C4-2B (cell line): ENCODE data around the gene BANF1.
A peak's percentile ranks its signal among the peaks of the same experiment; 100 is the strongest.

ENCODE experiments used
- H3K27ac ChIP-seq: fragments of 450-650 bp; 2 replicates; pipeline ENCODE4 v1.5.1; 2017
- ZFX ChIP-seq: fragments of 450-650 bp; IDR thresholded peaks from 2 replicates; pipeline ENCODE4 v1.6.1; 2017
- TF ChIP-seq, protein P1 (sequence below): fragments of 450-650 bp; conservative IDR thresholded peaks from 2 replicates; pipeline ENCODE4 v1.5.1; 2017; ENCODE audit warnings: mild to moderate bottlenecking

Gene BANF1, protein sequence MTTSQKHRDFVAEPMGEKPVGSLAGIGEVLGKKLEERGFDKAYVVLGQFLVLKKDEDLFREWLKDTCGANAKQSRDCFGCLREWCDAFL

GRCh38 chr11:66001942-66002647 lies at the start of gene BANF1, which contains the start of gene EIF1AD:
BANF1 (plus strand) TSS chr11:66002503; CDS start chr11:66003251, 748 bp downstream.
EIF1AD (minus strand) TSS chr11:66002157; CDS start chr11:66000389, 1,768 bp downstream.
- TF ChIP-seq ZFX = peak; percentile 73; the same call in 1 of the 2 replicates
- TF ChIP-seq, protein P1, sequence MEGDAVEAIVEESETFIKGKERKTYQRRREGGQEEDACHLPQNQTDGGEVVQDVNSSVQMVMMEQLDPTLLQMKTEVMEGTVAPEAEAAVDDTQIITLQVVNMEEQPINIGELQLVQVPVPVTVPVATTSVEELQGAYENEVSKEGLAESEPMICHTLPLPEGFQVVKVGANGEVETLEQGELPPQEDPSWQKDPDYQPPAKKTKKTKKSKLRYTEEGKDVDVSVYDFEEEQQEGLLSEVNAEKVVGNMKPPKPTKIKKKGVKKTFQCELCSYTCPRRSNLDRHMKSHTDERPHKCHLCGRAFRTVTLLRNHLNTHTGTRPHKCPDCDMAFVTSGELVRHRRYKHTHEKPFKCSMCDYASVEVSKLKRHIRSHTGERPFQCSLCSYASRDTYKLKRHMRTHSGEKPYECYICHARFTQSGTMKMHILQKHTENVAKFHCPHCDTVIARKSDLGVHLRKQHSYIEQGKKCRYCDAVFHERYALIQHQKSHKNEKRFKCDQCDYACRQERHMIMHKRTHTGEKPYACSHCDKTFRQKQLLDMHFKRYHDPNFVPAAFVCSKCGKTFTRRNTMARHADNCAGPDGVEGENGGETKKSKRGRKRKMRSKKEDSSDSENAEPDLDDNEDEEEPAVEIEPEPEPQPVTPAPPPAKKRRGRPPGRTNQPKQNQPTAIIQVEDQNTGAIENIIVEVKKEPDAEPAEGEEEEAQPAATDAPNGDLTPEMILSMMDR = no peak
- H3K27ac ChIP-seq = peak within 1 kb of the TSS; percentile 84

GRCh38 chr11:65953471-65953870 lies 48.8 kb upstream of the BANF1 start:
- TF ChIP-seq, protein P1 = no peak
- TF ChIP-seq ZFX = no peak
- H3K27ac ChIP-seq = no peak overlapping the region

GRCh38 chr11:65954771-65955170 lies 47.5 kb upstream of the BANF1 start:
- TF ChIP-seq, protein P1 = no peak

GRCh38 chr11:65958291-65958690 lies 44.0 kb upstream of the BANF1 start:
- no peak overlapping the region for H3K27ac ChIP-seq
- TF ChIP-seq ZFX = no peak
- TF ChIP-seq, protein P1 = no peak

More at GRCh38 chr11:65954771-65955170, 47.5 kb upstream of the BANF1 start:
- H3K27ac ChIP-seq = no peak overlapping the region

DNA sequence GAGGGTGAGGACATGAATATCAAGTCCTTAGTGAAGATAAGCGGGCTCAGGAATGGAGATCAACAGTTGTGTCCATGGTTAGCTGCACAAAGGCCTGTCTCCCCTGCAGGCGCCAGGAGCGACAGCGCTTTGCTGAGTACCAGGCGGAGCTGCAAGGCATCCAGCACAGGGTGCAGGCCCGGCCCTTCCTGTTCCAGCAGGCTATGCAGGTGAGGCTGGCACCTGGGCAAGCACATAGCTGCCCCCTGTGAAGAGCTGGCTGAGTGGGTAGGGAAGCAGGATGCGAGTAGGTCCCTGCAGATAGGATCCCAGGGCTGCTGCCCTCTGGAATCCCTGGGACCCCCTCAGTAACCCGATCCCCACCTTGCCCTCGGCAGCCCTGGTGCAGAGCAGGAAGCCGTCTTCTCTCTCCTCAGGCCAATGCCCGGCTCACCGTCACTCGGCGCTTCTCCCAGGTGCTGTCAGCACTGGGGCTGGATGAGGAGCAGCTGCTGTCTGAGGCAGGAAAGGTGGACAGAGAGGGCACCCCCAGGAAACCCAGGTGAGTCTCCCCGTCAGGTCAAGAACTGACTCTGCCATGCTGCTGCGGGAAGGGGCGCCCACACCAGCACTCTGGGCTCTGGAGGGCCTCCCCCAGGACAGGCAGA lies 43.4 kb upstream of the BANF1 start:
- no peak overlapping the region for H3K27ac ChIP-seq
- no peak for TF ChIP-seq ZFX
- TF ChIP-seq, protein P1 = no peak

DNA sequence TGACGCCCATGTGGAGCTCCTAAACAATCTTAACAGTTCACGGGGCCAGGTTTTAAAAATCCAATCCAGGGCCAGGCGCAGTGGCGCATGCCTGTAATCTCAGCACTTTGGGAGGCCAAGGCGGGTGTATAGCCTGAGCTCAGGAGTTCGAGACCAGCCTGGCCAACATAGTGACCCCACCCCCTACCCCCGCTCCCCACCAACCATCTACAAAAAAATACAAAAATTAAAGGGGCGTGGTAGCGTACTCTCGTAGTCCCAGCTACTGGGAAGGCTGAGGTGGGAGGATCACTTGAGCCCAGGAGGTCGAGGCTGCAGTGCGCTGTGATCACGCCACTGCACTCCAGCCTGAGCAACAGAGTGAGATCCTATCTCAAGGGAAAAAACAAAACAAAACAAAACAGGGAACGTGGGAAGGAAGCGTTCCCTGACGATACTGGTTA lies 41.5 kb upstream of the BANF1 start:
- peak overlapping the region; percentile 93 for H3K27ac ChIP-seq
- TF ChIP-seq, protein P1 = no peak
- no peak for TF ChIP-seq ZFX
